Measurements from ENCODE around the gene TMEFF1. TPM values are rescaled to one million over a fixed set of nuclear protein-coding genes. Genes with fewer than 3 reads are reported as not detected.

TMEFF1 gene
- total RNA-seq, 1 experiment from 2014 or later, result 65.5 TPM

DNA sequence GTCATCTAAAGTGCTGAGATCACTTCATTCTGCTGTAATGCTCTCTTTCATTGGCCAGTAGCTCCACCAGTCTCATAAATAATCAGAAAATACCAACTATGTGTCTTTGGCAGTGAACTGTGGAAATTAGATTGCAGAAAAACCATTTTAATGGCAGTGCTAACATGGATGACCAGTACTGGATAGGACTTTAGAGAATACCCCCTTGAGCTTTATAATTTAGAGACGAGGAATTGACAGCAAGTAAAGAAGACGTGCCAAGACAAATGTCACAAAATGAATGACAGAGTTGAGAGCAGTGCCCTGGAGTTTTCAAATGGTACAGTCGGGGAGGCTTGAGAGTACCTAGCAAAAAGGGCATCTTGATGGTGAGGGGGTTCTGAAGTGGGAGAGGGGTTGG is 40.2 kb upstream of the TMEFF1 start:
- H3K4me1 ChIP-seq (ENCODE audit: insufficient read depth, low read length), result peaks cover 2% of the 10 kb centered on the region; the same call in 1 of the 2 replicates
- H3K27me3 ChIP-seq (ENCODE audit: insufficient read depth, low read length), result no peaks in the 10 kb centered on the region
- no peak overlapping the region for H3K27ac Mint-ChIP-seq
- WGBS (ENCODE audit: extremely low coverage, insufficient read length, low lambda C conversion rate), result no CpG with 5 or more reads among the region's 3 CpGs
- H3K9me3 ChIP-seq (ENCODE audit: control insufficient read depth, low read depth, low read length), result no peaks in the 10 kb centered on the region
- no peak overlapping the region for H3T11ph ChIP-seq (ENCODE audit: low read length)
- no peak overlapping the region for H3K4me3 Mint-ChIP-seq
- H4K8ac ChIP-seq (replicated peaks; ENCODE audit: insufficient read length, low read depth, low read length), result no peak overlapping the region
- H3K9me3 Mint-ChIP-seq, result no peaks in the 10 kb centered on the region
- H2BK15ac ChIP-seq (ENCODE audit: low read depth, low read length), result no peak overlapping the region
- H3K27ac ChIP-seq (ENCODE audit: insufficient read length, low read depth, low read length), result no peak overlapping the region
- H4K20me1 ChIP-seq (ENCODE audit: control insufficient read depth, insufficient read depth, insufficient read length), result no peaks in the 10 kb centered on the region
- no peak overlapping the region for H3K4me2 ChIP-seq (ENCODE audit: insufficient read depth, insufficient read length, low read length)
- peaks cover 8% of the 10 kb centered on the region; the same call in 1 of the 2 replicates for H3K79me2 ChIP-seq (ENCODE audit: insufficient read depth, low read length)
- H3K23me2 ChIP-seq (ENCODE audit: insufficient read length, low read depth, low read length, poor library complexity, severe bottlenecking), result peaks cover 7% of the 10 kb centered on the region
- H2AK5ac ChIP-seq (ENCODE audit: insufficient read length, low read length), result no peak overlapping the region
- peaks cover 7% of the 10 kb centered on the region for H3K79me1 ChIP-seq (ENCODE audit: insufficient read depth, low read depth, low read length, poor library complexity, severe bottlenecking)
- H3K18ac ChIP-seq (ENCODE audit: insufficient read length, low read depth, low read length), result no peak overlapping the region
- H4K91ac ChIP-seq (ENCODE audit: insufficient read length, low read depth, low read length), result no peak overlapping the region
- no peak overlapping the region for H3K4ac ChIP-seq (ENCODE audit: low read depth, low read length)
- H3K14ac ChIP-seq (ENCODE audit: insufficient read depth, low read length), result no peak overlapping the region
- no peak overlapping the region for H2BK120ac ChIP-seq (ENCODE audit: low read depth, low read length, poor library complexity, severe bottlenecking)
- no peak overlapping the region for H2BK12ac ChIP-seq (ENCODE audit: insufficient read length, low read depth, low read length)
- no peak overlapping the region for H2BK5ac ChIP-seq (ENCODE audit: insufficient read length, low read length)
- no peak for DNase-seq
- no peak overlapping the region for H4K5ac ChIP-seq (ENCODE audit: insufficient read length, low read depth, low read length)
- peaks cover 25 to 35% of the 10 kb centered on the region in 2 experiments for H3K4me1 Mint-ChIP-seq
- peaks cover 8 to 21% (median 11%) of the 10 kb centered on the region in 3 experiments for H3K36me3 Mint-ChIP-seq (ENCODE audit: insufficient read depth in 1 of 3, low read depth in 3 of 3)
- no peak overlapping the region for H2AFZ ChIP-seq (ENCODE audit: low read length)
- TF ChIP-seq, protein P1, sequence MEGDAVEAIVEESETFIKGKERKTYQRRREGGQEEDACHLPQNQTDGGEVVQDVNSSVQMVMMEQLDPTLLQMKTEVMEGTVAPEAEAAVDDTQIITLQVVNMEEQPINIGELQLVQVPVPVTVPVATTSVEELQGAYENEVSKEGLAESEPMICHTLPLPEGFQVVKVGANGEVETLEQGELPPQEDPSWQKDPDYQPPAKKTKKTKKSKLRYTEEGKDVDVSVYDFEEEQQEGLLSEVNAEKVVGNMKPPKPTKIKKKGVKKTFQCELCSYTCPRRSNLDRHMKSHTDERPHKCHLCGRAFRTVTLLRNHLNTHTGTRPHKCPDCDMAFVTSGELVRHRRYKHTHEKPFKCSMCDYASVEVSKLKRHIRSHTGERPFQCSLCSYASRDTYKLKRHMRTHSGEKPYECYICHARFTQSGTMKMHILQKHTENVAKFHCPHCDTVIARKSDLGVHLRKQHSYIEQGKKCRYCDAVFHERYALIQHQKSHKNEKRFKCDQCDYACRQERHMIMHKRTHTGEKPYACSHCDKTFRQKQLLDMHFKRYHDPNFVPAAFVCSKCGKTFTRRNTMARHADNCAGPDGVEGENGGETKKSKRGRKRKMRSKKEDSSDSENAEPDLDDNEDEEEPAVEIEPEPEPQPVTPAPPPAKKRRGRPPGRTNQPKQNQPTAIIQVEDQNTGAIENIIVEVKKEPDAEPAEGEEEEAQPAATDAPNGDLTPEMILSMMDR (conservative IDR thresholded peaks at IDR 0.05), result no peak
- no peak overlapping the region for H2BK20ac ChIP-seq (ENCODE audit: low read depth, low read length, poor library complexity, severe bottlenecking)
- H3K27me3 Mint-ChIP-seq (ENCODE audit: low read depth), result no peaks in the 10 kb centered on the region
- no peak overlapping the region for H3K23ac ChIP-seq (ENCODE audit: insufficient read length, low read depth, low read length)
- no peak overlapping the region for H3K9ac ChIP-seq (ENCODE audit: extremely low read depth, insufficient read length, low read length)
- H3K56ac ChIP-seq (ENCODE audit: insufficient read length, low read depth, low read length), result no peak overlapping the region
